NCI-H1694 treated with DMSO at 0.1 percent for 48 hours (cell line): ENCODE measurements around the gene EEF2.
A peak's percentile ranks its signal among the peaks of the same experiment; 100 is the strongest.

ENCODE experiments used
- DNase-seq: peaks from one replicate; lab custom pipeline; 2025; lab: John Stamatoyannopoulos, UW

The EEF2 gene

DNA sequence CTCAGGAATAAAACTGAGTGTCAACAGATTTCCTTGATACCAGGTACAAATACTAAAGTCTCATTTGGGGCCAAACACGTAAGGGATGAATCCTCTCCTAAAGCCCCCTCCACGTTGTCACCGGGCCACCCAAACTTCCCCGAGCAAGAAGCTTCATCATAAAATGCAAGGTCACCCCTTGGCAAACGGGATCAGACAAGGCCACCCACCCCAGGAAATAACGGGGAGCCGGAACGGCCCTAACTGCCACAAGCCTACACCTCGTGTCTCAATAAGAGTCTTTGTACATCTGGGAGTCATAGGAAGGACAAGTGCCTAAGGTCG is 717 bp downstream of the EEF2 start:
- DNase-seq: no peak

DNA sequence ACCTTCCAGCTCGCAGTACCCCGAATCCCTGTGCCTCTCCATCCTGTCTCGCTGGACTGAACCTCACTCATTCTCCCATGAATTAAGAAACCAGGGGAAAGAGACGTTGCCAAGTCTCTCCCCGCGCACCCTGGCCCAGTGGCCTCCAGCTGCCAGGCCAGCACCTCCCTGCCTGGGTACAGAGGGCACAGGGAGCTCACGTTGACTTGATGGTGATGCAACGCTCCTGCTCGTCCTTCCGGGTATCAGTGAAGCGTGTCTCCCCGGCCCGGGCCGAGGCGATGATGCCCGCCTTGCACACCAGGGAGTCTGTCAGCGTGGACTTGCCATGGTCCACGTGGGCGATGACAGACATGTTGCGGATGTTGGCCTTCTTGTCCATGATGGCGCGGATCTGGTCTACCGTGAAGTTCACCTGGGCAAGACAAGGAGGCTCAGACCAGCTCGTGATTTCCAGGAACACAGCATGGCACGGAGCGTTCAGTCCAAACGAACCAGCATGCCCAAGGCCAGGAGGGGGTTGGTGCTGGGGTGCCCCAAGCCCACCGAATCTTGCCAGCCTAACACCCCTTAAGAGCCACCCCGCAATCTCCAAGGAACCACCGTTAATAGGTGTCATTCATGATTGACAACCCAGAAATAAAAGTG is 1.2 kb downstream of the EEF2 start:
- no peak for DNase-seq

DNA sequence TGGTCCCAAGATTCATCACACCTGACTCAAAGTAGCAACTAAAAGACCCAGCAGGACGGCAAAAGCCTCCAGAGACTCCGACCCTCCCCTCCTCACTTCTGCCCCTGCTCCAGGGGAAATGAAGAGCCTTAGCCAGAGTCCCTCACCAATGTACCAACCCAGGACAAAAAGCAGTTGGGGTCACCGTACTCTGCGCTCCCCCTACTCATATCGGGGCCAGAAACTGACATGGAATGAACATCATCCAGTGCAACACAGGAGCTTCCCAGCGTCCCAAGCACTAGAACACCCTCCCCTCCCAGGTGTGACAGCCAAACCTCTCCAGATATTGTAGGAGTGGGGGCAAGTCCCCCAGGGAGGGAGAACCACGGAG is 1.7 kb downstream of the EEF2 start:
- DNase-seq: no peak

DNA sequence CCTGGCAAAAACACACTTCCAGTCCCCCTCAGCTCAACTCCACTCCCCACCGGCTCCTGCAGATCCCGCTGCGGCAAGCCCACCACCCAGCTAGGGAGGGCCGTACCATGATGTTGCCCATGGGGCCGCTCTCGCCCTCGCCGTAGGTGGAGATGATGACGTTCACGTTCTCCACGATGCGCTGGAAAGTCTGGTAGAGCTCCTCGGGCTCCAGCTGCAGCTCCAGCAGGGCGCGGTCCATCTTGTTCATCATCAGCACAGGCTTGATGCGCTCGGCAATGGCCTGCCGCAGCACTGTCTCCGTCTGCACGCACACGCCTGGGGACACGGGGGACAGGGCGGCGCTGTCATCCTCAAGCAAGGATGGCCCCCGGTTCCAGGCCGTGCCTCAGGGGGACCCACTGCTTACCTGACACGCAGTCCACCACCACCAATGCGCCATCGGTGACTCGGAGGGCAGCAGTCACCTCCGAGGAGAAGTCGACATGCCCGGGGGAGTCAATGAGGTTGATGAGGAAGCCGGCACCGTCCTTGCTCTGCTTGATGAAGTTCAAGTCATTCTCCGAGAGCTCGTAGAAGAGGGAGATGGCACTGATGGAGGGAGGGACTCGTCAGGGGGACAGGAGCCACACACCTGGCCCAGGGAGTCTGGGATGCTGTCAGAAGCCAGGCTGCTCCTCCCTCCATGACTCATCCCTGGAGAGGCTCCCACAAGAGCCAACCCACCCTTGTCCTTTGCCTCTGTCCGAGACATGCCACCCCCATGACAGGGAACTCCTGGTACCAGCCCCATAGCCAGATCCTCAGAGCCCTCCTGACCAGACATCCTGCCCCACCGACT is 2.3 kb downstream of the EEF2 start:
- DNase-seq: no peak

DNA sequence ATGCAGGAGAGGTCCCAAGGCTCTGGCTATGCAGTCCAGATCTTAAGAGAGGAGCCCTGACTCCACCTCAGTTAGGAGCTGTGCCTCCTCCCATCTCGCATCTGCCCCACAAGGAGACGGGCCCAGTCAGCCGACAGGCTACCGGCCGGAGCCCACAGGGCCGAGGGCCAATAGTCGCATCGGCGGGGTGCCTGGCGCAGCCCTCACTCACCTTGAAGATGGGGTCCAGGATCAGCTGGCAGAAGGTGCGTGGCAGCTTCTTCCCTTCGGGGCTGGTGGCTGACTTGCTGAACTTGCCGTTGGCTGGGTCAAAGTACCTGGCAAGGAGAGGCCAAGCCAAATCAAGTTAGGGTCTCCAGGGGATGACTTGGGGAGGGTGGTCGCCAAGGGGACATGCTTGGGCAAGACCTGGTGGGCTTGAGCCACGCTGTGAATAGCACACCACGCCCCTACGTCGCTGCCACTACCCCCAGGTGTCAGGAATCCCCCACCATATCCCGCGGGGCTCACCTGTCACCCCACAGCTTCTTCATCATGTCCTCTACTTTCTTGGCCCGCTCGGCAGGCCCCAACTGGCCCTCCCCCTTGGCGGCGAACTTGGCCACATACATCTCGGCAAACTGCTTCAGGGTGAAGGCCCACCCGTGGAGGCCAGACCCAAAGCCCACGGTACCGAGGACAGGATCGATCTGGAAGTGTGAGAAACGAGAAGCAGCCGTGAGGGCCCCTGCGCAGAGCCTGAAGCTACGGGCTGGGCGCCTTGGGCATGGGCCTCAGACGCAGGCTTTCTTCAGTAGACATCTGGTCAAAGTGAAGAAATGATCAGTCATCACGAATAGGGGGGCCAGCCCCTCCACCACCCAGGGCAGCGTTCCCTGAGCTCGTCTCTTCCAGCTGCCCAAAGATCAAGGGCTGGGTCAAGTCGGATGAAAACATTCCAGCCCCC is 3.3 kb downstream of the EEF2 start:
- no peak for DNase-seq

DNA sequence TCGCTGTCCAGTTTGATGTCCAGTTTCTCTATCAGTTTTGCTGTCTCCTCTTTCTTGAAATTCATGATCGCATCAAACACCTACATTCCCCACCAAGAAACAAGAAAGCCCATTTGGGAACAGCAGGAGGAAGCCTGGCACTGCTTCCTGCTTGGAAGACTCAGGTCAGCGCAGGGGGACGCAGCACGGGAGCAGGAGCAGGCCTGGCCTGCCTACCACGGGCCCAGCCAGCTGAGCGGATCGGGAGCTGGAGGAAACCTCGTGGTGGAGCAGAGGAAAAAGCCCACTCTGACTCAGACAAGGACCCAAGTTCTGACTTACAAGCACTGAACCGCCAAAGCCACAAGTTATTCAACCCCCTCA is 3.9 kb downstream of the EEF2 start:
- DNase-seq: no peak

DNA sequence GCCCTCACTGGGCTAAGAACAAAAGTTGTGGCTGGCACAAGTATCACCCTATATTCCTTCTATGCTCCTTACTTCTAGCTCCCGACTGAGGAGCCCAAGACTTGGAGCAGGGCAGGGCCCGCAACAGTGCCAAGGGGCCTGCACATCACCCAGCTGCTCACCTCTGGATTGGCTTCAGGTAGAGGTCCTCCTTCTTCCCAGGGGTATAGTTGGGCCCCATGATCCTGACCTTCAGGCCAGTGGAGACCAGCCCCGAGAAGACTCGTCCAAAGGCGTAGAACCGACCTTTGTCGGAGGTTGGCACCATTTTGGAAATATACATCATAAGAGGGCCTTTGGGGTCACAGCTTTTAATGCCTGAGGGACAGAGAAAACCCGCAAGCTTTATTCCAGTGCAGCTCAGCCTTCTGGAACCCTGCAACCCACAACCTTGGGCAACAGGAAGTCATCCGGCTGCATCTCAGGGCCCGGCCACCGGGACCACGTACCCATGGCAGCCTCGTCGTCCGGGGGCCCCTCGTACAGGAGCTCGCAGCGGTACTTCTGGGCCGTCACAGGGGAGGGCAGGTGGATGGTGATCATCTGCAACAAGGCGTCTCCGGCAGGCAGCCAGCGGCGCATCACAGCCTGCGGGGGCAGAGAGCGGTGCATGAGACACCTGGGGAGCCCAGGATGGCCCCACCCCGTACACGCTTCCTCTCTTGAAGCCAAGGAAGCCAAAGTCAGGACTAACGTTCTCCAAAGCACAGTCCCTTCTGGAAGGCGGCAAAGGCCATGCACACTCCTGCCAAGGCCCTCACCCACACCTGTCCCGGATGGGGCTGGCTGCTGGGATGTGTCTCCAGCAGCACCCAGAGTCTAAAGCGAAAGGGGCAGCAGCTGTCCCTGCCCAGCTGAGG is 4.7 kb downstream of the EEF2 start:
- DNase-seq: no peak

DNA sequence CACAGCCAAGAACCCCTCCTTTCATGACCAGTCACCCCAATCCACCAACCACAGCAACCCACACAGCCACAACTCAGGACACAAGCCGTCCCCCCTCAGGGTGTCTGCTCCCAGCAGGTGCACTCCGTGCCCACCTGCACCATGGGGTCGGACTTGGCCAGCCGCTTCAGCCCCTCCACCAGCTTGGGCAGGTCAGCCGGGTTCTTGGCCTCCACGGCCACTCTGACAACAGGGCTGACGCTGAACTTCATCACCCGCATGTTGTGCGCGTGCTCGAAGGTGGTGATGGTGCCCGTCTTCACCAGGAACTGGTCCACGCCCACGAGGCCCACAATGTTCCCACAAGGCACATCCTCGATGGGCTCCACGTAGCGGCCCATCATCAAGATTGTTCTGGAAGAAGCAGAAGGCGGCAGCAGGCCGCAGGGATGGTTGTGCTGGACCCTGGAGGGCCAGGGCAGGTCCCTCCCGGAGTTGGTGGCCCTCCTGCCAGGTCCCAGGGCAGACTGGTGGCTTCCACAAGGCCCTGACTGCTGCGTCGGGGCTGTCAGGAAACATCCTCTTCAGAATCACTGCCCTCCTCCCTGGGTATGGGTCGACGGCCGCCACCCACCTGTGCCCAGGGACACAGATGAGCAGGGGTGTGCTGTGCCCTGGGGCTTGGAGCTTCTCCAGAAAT is 5.5 kb downstream of the EEF2 start:
- no peak for DNase-seq

DNA sequence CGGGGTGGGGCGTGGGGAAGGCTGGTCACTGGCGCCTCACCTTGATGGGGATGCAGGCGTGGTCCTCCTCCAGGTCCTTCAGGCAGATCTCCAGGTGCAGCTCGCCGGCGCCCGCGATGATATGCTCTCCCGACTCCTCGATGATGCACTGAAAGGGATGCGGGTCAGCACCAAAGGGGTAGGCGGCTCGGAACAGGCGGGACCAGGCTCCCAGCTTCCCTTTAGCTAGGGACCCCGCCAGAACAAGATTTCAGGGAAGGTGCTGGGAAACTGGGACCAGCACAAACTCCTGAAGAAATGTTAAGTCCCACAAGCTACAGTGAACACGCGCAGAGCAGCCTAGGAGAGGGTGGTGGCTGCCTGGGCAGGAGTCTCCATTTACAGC is 6.0 kb downstream of the EEF2 start:
- no peak for DNase-seq

DNA sequence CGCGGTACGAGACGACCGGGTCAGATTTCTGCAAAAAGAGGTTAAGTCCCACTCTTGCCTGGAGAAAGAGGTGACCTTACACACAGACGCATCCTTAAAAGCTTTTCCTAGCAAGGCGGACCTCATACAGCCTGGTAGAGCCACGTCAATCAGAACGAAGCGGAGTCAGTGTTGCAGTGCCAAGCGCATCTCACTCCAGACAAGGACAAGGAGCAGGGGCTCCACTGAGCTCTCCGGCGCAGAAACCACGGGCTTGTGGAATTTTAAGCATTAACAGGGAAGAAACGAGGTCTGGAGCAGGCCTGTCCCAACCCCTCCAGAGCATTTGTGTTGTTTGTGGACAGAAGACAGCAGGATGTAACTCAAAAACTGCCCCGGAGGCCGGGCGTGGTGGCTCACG is 7.1 kb downstream of the EEF2 start:
- no peak for DNase-seq

DNA sequence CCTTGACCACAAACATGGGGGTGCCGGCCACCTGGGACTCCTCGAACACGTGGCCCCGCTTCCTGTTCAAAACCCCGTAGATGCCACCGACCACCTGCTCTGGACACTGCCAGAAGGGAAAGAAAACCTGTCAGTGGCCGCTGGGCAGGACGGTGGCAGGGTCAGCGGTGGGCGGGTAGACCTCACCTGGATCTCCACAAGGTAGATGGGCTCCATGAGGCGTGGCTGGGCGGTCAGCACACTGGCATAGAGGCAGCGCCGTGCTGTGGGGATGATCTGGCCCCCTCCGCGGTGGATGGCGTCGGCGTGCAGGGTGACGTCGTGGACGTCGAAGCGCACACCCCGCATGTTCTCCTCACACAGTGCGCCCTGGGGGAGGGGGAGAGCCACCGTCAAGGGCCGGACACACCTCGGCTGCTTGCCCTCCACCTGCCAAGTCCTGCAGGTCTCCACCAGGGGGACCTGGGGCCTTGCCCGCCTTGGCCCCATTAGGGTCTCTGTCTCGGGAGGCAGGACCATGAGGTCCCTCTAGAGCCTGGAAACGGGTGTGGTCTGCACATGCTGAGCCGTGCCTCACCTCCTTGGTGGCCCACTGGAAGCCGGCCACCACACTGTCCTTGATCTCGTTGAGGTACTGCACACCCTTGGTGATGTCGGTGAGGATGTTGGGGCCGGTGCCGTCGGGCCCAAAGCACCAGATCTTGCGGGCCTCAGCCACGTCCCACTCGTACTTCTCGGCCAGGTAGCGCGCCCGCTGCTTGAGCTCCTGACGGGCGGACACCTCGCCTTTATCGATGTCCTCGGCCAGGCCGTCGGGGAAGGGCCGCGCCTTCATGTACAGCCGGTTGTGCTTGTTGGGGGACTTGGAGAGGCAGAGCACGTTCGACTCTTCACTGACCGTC is 7.8 kb downstream of the EEF2 start:
- DNase-seq: no peak

DNA sequence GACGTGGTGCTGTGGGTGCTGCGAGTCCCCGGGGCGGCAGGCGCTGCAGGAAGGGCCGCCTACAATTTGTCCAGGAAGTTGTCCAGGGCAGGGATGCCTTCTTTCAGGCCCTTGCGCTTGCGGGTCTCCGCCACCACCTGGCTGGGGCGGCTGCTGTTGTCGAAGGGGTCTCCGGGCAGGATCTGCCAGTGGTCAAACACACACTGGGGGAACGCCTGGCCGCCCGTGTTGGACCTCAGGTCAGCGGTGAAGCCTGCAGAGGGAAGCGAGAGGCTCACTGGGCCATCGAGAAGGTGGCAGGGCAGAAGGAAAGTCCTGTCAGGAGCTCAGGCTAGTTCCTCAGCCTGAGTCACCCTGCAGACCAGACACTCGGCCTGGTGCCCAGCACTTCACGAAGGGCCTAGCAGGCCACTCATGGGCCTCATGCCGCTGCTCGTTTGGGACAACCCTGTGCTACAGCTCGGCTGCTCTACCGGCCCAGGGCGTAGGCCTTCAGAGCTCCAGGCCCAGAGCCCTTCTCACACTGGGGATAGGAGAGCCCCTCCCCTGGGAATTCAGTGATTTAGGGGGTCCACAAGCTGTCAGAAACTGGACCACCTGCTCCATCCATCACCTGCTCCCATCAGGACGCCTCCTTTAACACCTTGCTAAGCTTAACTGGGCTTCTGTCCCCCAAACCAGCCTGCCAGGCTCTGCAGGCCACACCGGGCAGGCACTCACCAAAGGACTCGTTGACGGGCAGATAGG is 8.6 kb downstream of the EEF2 start:
- DNase-seq: no peak

DNA sequence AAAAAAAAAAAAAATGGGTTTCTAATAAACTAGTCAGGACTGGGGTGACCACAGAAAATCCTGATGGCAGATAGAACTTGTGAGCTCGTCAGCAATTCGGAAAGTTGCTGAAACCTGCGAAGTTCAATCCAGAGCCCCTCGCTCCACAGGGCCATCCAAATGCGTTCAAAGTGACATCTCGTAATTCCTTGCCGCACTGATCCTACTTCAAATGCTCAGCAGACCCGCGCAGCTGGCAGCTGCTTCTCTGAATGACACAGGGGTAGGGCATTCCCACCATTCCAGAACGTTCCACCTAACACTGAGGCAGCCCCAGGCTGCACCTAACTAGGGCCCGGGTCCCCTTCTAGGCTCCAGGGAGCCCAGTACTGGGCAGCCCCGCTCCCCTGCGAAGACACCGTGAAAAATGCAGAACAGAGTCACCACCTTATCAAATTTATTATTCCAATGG is 9.6 kb downstream of the EEF2 start:
- no peak for DNase-seq

DNA sequence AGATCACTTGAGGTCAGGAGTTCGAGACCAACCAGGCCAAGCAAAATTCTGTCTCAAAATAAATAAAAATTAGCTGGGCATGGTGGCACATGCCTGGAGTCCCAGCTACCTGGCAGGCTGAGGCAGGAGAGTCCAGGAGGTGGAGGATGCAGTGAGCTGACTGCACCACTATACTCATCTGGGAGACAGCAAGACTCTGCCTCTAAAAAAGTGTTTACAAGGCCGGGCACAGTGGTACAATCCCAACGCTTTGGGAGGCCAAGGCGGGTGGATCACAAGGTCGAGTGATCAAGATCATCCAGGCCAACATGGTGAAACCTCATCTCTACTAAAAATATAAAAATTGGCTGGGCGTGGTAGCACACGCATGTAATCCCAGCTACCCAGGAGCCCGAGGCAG is 10.1 kb downstream of the EEF2 start:
- DNase-seq: no peak

DNA sequence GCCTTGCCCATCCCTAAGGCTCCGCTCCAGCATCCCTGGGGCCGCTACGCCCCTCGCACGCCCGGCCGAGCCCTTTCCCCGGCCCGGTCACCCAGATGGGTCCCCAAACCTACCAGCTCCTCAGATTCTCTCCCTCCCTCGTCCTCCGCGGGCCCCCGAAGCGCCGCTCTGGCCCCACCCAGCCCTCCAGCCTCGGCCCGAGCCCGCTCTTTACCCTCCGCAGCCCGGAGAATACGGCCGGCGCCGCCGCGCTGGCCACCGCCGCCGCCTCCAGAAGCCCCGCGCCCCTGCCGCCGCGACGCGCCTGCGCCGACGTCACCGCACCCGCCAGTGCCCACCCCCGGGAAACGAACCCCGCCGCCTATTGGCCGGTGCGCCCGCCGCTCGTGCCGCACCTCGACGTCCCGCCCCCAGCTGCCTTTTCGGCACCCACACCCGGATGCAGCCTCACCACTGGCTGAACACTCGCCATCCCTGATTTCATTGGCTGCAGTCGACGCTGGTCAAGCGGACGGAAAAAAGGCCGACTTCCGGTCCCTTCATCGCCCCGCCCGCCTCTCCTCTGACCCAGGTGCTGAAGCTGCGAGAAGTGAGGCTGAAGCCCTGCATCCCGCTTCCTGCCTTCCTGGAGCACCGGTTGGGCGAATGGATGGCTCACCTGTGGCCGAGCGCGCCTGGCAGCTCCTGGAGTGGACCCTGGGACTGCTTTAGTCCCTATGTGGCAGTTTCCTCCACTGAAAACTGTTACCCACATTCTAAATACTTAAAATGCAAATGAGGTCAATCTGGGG is 14.3 kb downstream of the EEF2 start, which contains the start of gene DAPK3:
DAPK3 (minus strand) TSS at position 292 of the 791 bp plus-strand sequence. CDS start 1,364 bp downstream, outside the sequence.
- peak; percentile 85 for DNase-seq

DNA sequence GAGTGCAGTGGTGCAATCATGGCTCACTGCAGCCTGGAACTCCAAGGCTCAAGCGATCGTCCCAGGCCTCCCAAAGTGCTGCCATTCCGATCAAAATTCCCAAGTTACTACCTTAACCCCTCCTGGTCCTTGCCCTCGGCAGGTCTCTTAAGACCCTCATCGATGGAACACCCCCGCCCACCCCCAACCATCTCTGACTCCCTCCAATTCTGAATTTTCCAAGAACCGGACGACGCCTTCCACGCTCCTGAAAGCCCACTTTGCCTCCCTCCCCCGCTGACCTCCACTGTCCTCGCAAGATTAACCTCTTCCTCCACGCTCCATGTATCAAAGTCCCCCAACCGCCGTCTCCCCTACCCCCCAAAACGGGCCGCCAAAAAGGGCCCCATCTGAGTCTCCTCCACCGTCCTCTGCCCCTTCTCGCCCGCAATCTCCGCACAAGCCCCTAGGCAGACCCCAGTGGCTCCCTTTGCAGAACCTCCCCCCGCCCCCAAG is 14.9 kb downstream of the EEF2 start:
- no peak for DNase-seq

DNA sequence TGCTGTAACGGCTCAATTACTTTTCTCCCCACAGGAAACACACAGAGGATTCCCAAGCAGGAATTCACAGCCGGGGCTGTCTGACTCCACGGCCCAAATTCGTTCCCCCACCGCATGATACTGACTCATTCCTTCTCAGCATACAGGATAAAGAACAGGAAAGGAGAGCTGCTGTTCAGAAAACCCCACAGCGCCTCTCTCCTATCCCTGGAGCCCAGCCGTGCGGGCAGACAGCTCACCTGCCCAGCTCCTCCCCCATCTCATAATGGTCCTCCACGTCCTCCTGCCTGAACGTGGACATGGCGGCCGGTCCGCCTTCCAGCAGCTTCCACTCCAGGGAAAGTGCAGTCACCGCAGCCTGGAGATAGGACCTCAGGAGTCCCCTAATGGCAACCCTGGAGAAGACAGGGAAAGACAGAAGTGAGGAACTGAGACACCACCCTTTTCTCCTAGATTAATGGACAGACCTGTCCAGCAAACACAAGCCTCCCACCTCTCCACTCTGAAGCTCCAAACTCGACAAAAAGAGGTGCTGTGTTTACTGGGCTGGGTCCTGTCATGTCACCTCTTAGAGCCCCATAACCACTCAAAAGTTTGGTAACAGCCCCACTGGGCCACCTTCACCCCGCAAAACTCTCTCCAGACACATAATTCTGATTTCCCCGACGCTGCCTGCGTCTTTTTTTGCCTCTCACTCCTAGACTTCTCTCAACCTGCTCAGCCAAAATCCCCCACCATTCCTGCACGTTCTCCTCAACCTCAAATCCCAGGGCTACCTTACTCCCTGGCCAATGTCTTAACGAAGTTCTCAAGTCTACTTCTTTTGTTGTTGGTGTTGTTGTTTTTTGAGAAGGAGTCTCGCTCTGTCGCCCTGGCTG is 15.6 kb downstream of the EEF2 start:
- no peak for DNase-seq
